Measurements from ENCODE around the gene SH3BP2. TPM values are rescaled to one million over a fixed set of nuclear protein-coding genes. Genes with fewer than 3 reads are reported as not detected.

The SH3BP2 gene
- total RNA-seq, 4 donors from 2014 or later: 92.6 to 301 (median 117) TPM

- Histone ChIP-seq H3K4me1 (peaks cover 49 to 79% (median 53%) of the 10 kb centered on the region in 4 donors), H3K9me3 (no peaks in the 10 kb centered on the region), H3K27me3 (no peaks in the 10 kb centered on the region), H3K4me3 (no peak overlapping the region), H3K36me3 (peaks cover 0 to 8% (median 2%) of the 10 kb centered on the region in 4 donors), H3K27ac (no peak overlapping the region)
- in situ Hi-C loops (cut with MboI; ENCODE audit: low pct_ligation_motif_present in 1 of 4, low pct_unique_long_range_greater_than_20kb in 1 of 4, low sequenced_read_pairs in 3 of 4): no loop called here
- TF ChIP-seq EP300 (IDR thresholded peaks at IDR 0.05; ENCODE audit: low read depth) (no peak), POLR2AphosphoS5 (IDR thresholded peaks at IDR 0.05) (no peak), POLR2A (IDR thresholded peaks at IDR 0.05) (no peak), CTCF (IDR thresholded peaks at IDR 0.05) (no peak)
- WGBS, 2 donors (ENCODE audit: low coverage in 1 of 2): 38 to 100% methylated on average over 1 to 2 of the region's 2 CpGs
- DNase-seq: no peak
- intact Hi-C loops (cut with DNase I; ENCODE audit: low total_unique reads): loop anchor here (10.0 kb wide), 1 partner anchor 107 kb away; no protein-coding TSS in a partner anchor
These were observed 79.0 kb downstream of the SH3BP2 start for GRCh38 chr4:2871911-2872310.

- H3K36me3 ChIP-seq: peaks cover 0 to 8% (median 4%) of the 10 kb centered on the region in 4 donors
- peaks cover 37 to 65% (median 39%) of the 10 kb centered on the region in 4 donors for H3K4me1 ChIP-seq
- DNase-seq: no peak
- H3K9me3 ChIP-seq: no peaks in the 10 kb centered on the region
- no peak for TF ChIP-seq CTCF (IDR thresholded peaks at IDR 0.05)
- no peak for TF ChIP-seq POLR2A (IDR thresholded peaks at IDR 0.05)
- TF ChIP-seq EP300 (IDR thresholded peaks at IDR 0.05; ENCODE audit: low read depth): no peak
- TF ChIP-seq POLR2AphosphoS5 (IDR thresholded peaks at IDR 0.05): no peak
- peak overlapping the region; percentile 69 to 79 (median 74) for H3K27ac ChIP-seq
- peak overlapping the region in 1 of 4 donors; percentile 8 for H3K4me3 ChIP-seq
- H3K27me3 ChIP-seq: no peaks in the 10 kb centered on the region
- in situ Hi-C loops (cut with MboI; ENCODE audit: low pct_ligation_motif_present in 1 of 4, low pct_unique_long_range_greater_than_20kb in 1 of 4, low sequenced_read_pairs in 3 of 4): no loop called here
- intact Hi-C loops (cut with DNase I; ENCODE audit: low total_unique reads): loop anchor here (10.0 kb wide), 1 partner anchor 109 kb away; no protein-coding TSS in a partner anchor
- 25 to 37% methylated on average over 1 of the region's 1 CpG for WGBS, 2 donors (ENCODE audit: low coverage in 1 of 2)
These were observed 80.4 kb downstream of the SH3BP2 start for GRCh38 chr4:2873329-2873728.

GRCh38 chr4:2874861-2875260, 82.0 kb downstream of the SH3BP2 start:
- Histone ChIP-seq H3K27ac (no peak overlapping the region), H3K9me3 (no peaks in the 10 kb centered on the region), H3K4me3 (no peak overlapping the region), H3K27me3 (no peaks in the 10 kb centered on the region), H3K36me3 (peaks cover 0 to 14% (median 4%) of the 10 kb centered on the region in 4 donors), H3K4me1 (peaks cover 23 to 49% (median 29%) of the 10 kb centered on the region in 4 donors)
- in situ Hi-C loops (cut with MboI; ENCODE audit: low pct_ligation_motif_present in 1 of 4, low pct_unique_long_range_greater_than_20kb in 1 of 4, low sequenced_read_pairs in 3 of 4): no loop called here
- TF ChIP-seq CTCF (IDR thresholded peaks at IDR 0.05) (no peak), POLR2AphosphoS5 (IDR thresholded peaks at IDR 0.05) (no peak), POLR2A (IDR thresholded peaks at IDR 0.05) (no peak), EP300 (IDR thresholded peaks at IDR 0.05; ENCODE audit: low read depth) (no peak)
- DNase-seq: no peak
- intact Hi-C loops (cut with DNase I; ENCODE audit: low total_unique reads): loop anchor here (10.0 kb wide), 1 partner anchor 110 kb away; no protein-coding TSS in a partner anchor
- WGBS, 2 donors (ENCODE audit: low coverage in 1 of 2): 80 to 96% methylated on average over 1 to 7 of the region's 7 CpGs

- DNase-seq: no peak
- peaks cover 17 to 42% (median 24%) of the 10 kb centered on the region in 4 donors for H3K4me1 ChIP-seq
- H3K27me3 ChIP-seq: no peaks in the 10 kb centered on the region
- no peak overlapping the region for H3K4me3 ChIP-seq
- intact Hi-C loops (cut with DNase I; ENCODE audit: low total_unique reads) (loop anchor here (10.0 kb wide), 1 partner anchor 111 kb away; no protein-coding TSS in a partner anchor), in situ Hi-C loops (cut with MboI; ENCODE audit: low pct_ligation_motif_present in 1 of 4, low pct_unique_long_range_greater_than_20kb in 1 of 4, low sequenced_read_pairs in 3 of 4) (no loop called here)
- 89 to 93% methylated on average over 3 of the region's 3 CpGs for WGBS, 2 donors (ENCODE audit: low coverage in 1 of 2)
- H3K9me3 ChIP-seq: no peaks in the 10 kb centered on the region
- peaks cover 0 to 16% (median 4%) of the 10 kb centered on the region in 4 donors for H3K36me3 ChIP-seq
- H3K27ac ChIP-seq: no peak overlapping the region
- TF ChIP-seq EP300 (IDR thresholded peaks at IDR 0.05; ENCODE audit: low read depth) (no peak), POLR2A (IDR thresholded peaks at IDR 0.05) (no peak), POLR2AphosphoS5 (IDR thresholded peaks at IDR 0.05) (no peak), CTCF (IDR thresholded peaks at IDR 0.05) (no peak)
These were observed 82.7 kb downstream of the SH3BP2 start for GRCh38 chr4:2875556-2875955.

Measured in transverse colon (tissue), 4 donors.